WERI-Rb-1 (cell line): ENCODE results near the gene SLC43A2.
"Not testable (repeated sequence)": the region's sequence is repeated elsewhere in the genome, so short reads cannot be mapped to it uniquely, and the experiment has no call there.

ENCODE experiments used
- DNase-seq: peaks from one replicate; pipeline ENCODE4 v3.0.0-alpha.2; 2020
- H3K27ac ChIP-seq: fragments of 250-450 bp; sonication (Bioruptor Pico); 2 replicates; pipeline ENCODE4 v1.5.1; 2020; ENCODE audit warnings: mild to moderate bottlenecking, moderate library complexity
- H3K27me3 ChIP-seq: fragments of 250-450 bp; sonication (Bioruptor Pico); 2 replicates; pipeline ENCODE4 v1.5.1; 2021; ENCODE audit warnings: mild to moderate bottlenecking, low read depth, moderate library complexity; ENCODE audit not compliant: insufficient read depth, severe bottlenecking
- H3K36me3 ChIP-seq: fragments of 250-450 bp; sonication (Bioruptor Pico); 2 replicates; pipeline ENCODE4 v1.5.1; 2020; ENCODE audit warnings: mild to moderate bottlenecking, moderate library complexity
- H3K4me3 ChIP-seq: 2 replicates; pipeline ENCODE4 v1.5.1; 2011; ENCODE audit warnings: low read depth, mild to moderate bottlenecking, control low read depth, low read length
- H3K9me3 ChIP-seq: fragments of 250-450 bp; sonication (Bioruptor Pico); 2 replicates; pipeline ENCODE4 v1.5.1; 2021; ENCODE audit warnings: mild to moderate bottlenecking, moderate library complexity; ENCODE audit not compliant: severe bottlenecking
- CTCF ChIP-seq: IDR thresholded peaks from 2 replicates; pipeline ENCODE4 v1.5.1; 2011; ENCODE audit warnings: low read depth, mild to moderate bottlenecking, control low read depth, inconsistent platforms, low read length

SLC43A2 gene

GRCh38 chr17:1574697-1575471 lies 53.8 kb downstream of the SLC43A2 start:
- Histone ChIP-seq H3K27me3 (no peaks in the 10 kb centered on the region), H3K27ac (no peak overlapping the region), H3K9me3 (no peaks in the 10 kb centered on the region), H3K4me3 (no peak overlapping the region), H3K36me3 (peaks cover 4% of the 10 kb centered on the region; the same call in 1 of the 2 replicates)
- no peak for TF ChIP-seq CTCF
- no peak for DNase-seq

GRCh38 chr17:1573932-1574696 lies 54.5 kb downstream of the SLC43A2 start:
- H3K27me3 ChIP-seq = no peaks in the 10 kb centered on the region
- no peaks in the 10 kb centered on the region for H3K9me3 ChIP-seq
- H3K4me3 ChIP-seq = no peak overlapping the region
- H3K27ac ChIP-seq = no peak overlapping the region
- peak; percentile 75 for DNase-seq
- peak; percentile 88 for TF ChIP-seq CTCF
- H3K36me3 ChIP-seq = peaks cover 4% of the 10 kb centered on the region; the same call in 1 of the 2 replicates

- H3K27ac ChIP-seq = not testable (repeated sequence)
These were observed 56.0 kb downstream of the SLC43A2 start for GRCh38 chr17:1572646-1573045.

GRCh38 chr17:1571341-1571704 lies 57.3 kb downstream of the SLC43A2 start:
- no peak for DNase-seq
- no peak for TF ChIP-seq CTCF
- no peaks in the 10 kb centered on the region for H3K9me3 ChIP-seq
- H3K36me3 ChIP-seq = peaks cover 4% of the 10 kb centered on the region; the same call in 1 of the 2 replicates
- H3K27ac ChIP-seq = no peak overlapping the region
- H3K27me3 ChIP-seq = no peaks in the 10 kb centered on the region
- no peak overlapping the region for H3K4me3 ChIP-seq

More at GRCh38 chr17:1572646-1573045, 56.0 kb downstream of the SLC43A2 start:
- not testable (repeated sequence) for H3K27me3 ChIP-seq, DNase-seq, H3K36me3 ChIP-seq, H3K9me3 ChIP-seq, H3K4me3 ChIP-seq

GRCh38 chr17:1568950-1569810 lies 59.5 kb downstream of the SLC43A2 start:
- Histone ChIP-seq H3K9me3 (no peaks in the 10 kb centered on the region), H3K36me3 (no peaks in the 10 kb centered on the region), H3K27ac (no peak overlapping the region), H3K4me3 (no peak overlapping the region), H3K27me3 (no peaks in the 10 kb centered on the region)
- no peak for DNase-seq
- TF ChIP-seq CTCF = no peak
